ENCODE data around the gene SLC24A4.

The SLC24A4 gene

DNA sequence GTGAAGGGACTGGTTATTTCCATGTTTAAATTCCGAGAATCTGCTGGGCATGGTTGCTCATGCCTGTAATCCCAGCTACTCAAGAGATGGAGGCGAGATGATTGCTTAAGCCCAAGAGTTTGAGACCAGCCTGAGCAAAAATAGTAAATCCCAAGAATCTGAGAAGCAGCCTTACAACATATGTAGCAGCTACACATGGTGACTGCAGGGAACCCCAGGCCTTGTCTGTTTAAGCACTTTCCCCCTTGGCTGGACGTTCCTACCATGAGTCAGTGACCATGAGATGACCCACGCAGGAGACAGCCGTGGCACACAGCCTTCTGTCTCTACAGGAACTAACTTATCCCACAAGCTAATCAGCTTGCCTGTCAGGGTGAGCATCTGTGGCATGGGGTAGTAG, 5.5 kb upstream of the SLC24A4 start:
- peak; percentile 68 for DNase-seq

DNA sequence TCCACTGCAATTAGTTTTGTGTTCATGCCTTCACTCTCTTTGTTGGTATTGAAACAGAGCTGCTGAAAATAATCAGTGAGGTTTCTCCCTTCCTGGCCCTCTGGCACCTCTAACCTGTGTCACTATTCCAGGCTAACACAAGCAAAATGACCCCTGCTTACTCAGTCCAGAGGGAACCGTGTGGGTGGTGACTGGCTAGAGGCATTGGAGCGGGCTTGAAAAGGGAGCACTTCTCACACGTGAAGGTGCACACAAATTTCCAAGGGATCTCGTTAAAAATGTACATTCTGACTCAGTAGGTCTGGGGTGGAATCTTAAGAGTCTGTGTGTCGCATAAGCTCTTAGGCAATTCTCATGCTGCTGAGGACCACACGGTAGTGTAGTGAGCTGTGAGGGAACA, 1.3 kb upstream of the SLC24A4 start:
- DNase-seq: no peak

DNA sequence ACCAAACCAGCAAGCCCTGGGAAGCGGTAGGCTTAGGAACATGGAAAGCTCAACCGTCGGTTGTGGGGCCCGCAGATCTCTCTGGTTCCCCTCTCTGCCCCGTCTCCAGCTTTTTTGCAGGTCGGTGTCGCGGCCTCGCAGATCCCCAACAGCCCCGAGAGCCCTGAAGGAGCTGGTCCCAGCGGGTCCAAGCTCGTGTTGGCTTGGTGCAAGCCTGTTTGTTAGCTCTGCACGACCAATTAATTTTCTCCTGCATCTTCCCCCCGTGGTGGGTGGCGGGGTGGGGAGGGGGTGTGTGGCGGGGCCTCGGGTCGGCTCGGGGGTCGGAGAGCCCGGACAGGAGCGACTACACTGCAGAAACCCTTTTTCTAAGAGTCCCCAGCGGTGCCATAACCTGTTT, 449 bp upstream of the SLC24A4 start:
- no peak for DNase-seq

DNA sequence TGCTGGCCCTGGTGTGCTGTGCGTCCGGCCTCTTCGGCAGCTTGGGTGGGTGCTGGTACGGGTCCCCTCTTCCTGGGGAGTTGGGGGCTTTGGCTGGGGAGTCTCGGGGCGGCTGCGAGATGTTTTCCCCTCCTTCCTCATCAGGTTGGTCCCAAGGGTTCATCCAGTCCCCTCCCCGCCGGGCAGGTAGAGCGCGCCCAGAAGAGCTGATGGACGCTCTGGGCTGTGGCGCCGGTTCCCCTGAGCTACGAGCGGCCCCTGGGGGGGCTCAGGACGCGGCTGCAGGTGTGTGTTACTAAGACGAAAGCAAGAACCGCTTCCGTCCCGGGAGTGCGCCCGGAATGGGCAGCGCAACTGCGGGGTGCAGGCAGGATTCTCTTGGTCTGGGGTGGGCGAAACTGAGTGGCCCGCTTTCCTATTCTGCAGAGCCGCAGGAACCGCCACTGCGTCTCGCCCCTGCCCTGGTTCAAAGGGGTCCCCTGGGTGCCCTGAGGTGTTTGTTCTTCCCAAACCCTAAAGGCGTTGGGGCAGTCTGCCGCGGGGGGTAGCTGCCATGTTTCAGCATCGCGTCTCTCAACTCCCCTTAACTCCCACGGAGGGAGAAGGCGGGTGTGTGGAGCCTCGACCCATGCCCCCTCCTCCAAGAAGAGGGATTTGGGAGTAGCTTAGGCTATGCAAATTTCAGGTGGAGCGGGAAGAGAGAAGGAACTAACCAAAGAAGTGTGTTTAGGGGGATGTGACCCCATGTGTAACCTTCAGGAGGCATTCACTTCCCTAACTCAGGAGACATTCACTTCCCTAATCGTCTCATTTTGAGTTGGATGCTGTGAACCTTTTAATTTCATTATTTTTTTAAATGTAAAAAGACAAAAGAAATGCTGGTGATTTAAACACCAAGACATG, 1.2 kb downstream of the SLC24A4 start:
- DNase-seq: peak; percentile 14

DNA sequence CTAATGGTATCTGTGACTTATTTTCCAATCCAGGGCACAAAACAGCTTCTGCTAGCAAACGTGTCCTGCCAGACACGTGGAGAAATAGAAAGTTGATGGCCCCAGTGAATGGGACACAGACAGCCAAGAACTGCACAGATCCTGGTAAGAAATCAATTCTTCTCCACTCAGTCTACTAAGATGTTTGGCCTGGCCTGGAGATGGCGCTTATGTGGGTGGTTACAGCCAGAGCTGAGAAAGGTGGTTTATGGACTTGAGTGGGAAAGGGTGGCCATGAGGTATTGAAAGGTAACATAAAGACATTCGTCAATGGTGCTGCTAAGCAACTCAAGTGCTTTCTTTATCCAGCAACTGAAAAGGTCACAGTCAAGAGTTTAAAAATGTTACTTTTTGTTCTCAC, 2.9 kb downstream of the SLC24A4 start:
- DNase-seq: no peak

DNA sequence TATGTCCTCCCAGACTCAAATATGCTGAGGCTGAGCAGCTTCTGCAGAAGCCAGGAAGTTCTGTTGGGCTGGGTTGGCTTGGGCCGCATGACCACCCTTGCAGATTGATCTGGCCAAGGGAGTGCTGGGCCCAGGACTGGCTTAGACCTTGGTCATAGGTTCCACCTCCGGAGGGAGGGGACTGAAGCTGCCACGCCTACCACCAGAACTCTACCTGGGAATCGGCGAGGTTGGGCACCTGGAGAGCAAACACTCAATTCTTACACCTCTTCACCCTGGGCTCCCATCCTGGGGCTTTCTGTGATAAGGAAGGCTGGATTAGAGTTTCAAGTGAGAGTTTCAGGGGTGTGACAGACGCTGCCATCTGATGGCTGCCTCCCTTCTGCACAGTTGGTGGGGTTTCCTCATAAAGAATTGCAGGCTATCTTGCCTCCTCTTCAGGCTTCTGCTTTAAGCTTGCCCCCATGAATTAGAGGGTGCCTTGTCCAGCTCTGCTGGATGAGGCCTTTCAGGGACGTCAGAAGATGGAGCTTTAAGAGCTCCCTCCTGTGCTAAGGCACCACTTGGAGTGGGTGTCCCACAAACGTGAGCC, 5.8 kb downstream of the SLC24A4 start:
- no peak for DNase-seq

DNA sequence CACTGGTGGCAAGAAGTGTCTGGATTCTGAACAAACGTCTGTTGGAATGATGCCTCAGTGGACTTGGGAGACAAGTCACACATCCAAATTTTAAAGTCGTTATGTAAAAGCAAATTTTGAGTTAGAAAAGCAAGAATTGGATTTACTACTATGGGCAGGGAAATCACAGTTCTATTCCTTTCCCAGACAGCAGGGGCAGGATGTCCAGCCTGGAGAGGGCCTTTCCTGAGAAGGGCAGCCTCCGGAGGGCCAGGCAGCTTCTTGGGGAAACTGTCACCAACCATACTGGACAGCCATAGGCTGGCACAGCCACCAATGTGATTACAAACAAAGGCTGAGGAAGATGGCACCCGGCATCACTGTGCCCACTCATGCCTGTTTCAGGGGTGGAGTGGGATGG, 11.1 kb downstream of the SLC24A4 start:
- DNase-seq: no peak

DNA sequence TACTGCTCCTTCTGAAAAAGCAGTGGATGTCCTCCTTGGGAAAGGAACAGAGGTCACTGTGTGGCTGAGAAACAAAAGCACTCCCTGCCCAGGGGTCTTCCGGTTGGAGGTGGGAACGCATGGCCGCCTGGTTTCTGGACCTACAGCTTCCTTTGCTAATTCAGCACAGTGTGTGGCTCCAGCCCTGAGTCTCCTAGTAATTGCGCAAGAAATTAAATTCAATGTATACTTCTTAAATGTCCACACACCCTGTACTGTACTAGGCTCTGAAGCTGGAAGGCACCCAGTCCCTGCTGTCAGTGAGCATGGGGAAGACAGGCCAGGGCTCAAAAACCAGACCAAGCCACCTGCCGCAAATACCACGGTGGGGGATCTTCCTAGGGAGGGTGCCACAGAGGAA, 13.4 kb downstream of the SLC24A4 start:
- DNase-seq: peak; percentile 11

DNA sequence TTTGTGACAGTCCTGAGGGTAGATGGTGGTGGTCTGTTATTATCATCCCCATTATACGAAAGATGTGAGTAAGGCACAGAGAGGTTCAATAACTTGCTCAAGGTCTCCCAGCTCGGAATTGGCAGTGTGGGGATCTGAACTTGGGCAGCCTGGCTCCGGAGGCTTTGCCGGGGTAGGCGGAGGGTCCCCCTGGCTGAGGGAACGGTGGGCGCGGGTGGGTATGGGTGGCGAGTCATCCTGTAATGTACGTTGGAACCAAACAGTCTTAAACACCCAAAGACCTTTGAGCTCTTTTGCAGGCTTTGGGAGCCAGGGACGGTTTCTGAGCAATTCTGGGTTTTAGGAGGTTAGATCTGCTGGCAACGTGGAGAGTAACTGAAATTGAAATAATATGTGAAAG, 16.5 kb downstream of the SLC24A4 start:
- no peak for DNase-seq

DNA sequence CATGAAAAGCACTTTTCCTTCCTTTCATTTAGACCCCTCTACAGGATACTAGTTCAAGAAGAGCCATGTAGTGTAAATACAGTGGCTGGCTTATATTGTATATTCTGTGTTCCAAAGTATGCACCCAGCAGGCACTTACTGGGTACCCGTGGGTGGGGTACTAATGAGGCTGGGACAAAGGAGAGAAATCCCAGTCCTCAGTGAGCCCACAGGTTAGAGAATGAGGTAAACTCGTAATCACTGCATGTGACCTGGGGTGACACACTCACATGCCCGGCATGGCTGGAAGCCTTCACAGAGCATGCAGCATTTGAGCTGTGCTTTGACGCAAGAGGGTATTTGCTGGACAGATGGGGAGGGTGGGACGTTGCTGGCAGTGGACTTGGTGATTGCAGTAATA, 17.1 kb downstream of the SLC24A4 start:
- no peak for DNase-seq

DNA sequence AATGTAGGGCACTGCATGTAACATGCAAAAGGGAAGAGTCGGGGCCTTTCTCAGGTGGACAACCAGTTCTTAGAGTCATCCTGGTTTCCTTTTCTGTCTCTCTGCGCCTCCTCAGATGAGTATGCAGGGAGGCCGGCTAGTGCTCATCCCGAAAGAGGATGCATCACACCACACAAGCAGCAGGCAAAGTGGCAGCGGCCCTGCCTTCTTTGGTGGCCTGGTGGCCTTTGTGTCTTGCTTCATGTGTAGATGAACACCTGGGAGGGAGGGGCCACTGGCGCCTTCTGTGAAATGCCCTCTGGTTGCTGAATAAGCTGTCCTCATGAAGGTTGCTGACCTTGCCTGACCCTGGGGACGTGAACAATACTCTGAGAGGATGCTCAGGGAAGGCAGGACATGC, 18.0 kb downstream of the SLC24A4 start:
- DNase-seq: no peak

DNA sequence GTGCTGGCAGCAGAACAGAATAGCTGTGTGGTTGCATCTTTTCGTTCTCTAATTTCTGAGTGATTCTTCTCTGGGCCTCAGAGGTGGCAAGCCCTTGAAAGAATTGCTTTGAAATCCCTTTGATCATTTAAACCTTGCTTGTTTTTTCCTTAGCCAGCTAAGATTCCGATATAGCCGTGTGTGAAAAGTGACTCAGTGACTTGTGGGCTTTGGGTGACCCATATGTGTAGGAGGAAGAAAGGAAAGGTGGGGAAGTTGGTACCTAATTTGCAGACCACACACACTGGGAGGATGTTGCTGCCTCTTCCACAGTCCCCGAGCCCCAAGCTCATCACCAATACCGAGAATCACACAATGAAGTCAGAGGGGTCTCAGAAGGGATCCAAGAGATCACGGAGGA, 18.8 kb downstream of the SLC24A4 start:
- no peak for DNase-seq

DNA sequence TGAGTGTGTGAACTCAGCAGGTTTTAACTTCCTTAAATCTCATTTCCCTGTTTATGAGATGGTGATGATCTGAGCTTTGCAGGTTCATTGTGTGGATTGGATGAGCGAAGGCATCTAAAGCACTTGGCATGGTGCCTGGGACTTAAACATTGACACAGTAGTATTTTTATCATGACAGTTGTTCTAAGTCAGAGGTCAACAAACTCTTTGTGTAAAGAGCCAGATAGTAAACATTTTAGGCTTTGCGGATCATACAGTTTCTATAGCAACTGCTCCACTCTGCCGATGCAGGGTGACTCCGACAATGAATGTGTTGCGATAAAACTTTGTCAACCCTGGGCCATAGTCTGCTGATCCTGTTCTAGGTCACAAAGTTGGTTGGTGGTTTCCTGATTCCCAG, 25.2 kb downstream of the SLC24A4 start:
- DNase-seq: no peak

DNA sequence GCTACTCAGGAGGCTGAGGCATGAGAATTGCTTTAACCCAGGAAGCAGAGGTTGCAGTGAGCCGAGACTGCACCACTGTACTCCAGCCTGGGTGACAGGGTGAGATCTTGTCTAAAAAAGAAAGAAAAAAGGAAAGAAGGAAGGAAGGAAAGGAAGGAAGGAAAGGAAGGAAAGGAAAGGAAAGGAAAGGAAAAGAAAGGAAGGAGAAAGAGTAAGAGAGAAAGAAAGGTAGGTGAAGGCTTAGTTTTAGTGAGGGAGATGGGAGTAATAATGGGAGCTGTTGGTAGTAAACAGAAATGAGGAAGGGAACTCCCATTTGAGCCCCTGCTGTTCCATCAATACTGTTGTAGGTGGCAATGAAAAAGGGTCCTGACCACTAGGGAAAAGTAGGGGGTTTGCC, 28.8 kb downstream of the SLC24A4 start:
- DNase-seq: no peak

DNA sequence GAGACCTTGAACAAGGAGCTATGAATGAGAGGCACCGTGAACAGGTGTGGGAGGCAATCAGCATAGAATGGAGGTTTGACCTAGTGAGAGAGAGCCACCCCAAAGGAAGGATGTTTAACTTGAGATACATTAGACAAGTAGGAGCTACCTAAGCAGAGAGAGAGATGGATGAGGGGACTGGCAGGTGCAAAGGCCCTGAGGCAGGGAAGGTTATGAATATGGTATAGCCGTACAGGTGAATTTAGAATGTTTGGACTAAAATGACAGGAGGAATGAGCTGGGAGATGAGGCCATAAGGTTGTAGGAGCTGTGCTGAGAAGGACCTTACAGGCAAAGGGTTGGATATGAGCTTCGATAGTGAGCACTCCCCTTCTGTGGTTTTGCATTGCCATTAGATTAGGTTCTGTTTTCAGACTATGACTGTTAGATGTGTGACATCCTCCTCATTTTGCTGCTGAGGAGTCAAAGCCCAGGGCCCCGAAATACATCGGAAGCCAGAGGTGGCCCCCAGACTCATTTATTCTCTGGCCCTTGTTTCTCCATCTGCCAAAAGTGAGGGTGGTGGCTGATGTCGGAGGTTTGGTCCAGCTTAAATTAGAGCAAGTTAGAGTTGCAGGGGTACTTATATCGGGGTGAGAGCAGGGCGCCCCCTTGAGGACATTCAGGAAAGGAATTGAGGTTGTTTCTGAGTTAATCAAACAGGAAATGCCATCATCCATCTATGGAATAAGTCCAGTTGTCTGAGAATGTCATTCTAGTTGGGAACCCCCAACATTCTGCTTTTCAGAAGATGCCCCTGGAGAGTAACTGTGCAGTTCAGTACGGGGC, 29.4 kb downstream of the SLC24A4 start:
- DNase-seq: peak; percentile 39

DNA sequence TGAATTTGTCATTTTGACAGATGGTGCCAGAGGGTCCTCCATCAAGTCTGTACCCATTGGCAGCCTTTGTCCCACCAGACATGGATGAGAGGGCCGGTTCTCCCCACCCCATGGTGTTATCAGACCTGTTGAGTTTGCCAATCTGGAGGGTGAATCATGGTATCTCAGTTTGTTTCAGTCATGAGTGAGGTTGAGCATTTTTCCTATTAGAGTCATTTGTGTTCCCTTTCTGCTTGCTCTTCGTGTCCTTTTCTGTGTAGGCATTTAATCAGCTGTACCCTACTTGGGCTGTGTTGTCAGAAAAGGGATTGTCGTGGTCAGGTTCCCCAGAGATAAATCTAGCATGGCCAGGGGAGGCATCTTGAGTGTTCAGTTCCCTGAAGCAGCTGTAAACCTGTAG, 30.5 kb downstream of the SLC24A4 start:
- DNase-seq: no peak

DNA sequence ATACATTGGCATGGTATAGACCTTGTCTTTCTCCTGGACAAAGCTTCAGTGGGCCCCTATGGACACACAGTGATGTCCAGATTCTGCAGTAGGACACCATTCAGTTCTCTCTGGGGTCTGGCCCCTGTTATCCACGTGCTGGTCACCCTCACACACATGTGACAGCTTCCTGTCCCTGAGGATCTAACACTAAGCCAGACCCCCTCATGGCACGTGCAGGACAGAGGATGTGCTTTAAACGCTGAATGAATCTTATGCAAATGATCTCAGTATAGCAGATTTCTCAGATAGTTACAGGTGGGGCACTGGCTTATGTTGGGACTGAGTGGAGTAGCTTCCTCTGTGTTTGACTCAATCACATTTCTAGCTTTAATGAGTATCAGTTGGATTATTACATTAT, 33.7 kb downstream of the SLC24A4 start:
- no peak for DNase-seq

DNA sequence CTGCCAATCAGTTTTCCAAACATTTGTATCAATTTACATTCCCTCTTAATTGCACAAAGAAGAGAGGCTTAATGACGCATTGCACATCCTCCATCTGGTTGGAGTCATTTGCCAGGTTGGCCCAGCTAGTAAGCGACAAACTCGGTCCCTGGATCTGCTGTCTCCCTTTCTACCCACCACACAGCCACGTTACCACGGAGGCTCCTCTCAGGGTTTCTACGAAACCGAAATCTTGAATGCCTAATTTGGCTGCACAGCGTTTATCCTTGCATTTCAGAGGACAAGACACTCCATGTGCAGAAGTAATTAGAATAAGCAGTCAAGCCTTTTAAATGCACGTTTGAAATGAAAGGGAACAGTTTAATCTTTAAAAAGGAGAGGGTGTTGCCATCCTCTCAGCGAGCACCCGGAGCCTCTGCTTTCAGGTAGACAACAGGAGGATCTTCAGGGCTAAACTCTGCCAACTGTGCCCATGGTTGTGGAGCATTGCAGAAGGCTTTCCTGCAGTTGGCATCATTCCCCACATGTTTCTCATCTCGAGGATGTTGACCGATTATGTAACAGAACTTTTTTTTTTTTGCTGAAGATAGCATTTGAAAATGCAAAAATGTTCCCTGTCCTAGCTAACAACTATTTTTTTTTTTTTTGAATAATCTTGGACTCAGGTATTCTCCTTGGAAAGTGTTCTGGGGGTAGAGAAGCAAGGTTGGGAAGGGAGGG, 37.8 kb downstream of the SLC24A4 start:
- DNase-seq: no peak

DNA sequence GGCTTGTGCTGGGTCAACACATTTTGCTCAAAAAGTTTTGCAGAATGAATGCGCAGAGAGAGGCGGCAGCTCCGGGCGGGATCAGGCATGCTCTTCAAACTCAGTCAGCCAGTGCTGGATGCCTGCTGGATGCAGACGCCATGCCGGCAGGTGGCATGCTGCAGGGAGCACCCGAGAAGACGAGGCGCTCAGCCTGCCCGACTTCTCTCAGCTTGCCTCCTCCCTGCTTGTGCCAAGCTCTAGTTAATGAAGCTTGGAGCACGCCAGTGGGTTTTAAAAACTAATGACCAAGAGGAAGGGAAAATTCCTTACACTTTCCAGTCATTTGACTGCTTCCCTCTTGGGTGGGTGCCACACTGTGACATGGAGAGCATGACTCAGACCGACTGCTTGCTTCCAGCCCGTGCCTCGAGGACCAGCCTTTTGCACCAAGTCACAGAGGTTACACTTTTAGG, 39.8 kb downstream of the SLC24A4 start:
- DNase-seq: no peak

DNA sequence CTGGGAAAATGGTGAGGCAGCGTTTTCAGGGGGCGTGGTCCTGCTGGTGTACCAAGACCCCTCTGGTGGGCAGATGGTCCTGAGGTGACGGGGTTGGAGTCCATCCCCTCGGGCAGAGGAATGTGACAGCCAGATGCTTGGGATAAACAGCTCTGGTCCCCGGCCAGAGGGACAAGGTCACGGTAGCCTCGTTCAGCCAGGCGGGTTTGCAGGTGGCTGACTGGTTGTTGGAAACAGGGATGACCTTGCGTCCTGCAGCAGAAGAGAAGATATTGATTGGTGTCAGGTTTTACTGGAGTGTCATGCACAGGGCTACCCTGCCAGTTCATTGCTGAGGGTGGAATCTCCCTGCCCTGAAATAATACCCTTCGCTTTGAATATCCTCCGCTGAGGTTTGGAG, 43.3 kb downstream of the SLC24A4 start:
- no peak for DNase-seq

DNA sequence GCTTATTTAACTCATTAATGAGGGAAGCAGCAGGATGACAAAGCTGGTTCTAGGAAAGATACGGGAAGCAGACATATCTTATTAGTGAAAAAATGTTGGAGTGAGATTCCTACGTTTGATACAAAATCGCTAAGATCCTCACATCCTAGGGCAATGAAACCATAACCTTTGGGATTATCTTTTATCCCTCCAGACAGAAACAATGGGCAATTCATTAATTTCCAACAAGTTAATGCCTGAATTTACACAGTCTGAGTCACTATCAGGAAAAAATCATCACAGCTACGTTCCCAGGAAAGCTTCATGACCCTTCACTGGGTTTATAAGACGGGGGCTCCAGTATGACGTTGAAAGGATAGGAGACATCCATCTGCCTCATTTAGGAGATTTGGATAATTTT, 45.0 kb downstream of the SLC24A4 start:
- no peak for DNase-seq

DNA sequence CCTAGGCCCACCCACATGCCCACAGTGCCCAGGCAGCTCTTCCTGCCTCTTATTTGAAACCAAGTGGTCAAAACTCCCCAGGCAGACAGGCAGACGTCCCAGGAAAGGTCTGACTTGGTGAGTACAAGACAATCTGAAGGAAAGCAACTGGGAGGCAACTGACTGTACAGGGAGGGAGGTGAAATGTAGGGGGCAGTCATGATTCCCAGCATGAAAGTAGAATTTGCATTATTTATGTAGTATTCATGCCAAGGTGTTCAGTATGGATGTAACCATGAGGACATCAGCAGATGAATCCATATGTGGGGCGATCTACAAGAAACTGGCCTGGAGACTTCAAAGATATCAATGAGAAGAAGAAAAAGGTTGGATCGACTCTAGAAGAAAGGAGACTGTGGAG, 46.1 kb downstream of the SLC24A4 start:
- DNase-seq: no peak

DNA sequence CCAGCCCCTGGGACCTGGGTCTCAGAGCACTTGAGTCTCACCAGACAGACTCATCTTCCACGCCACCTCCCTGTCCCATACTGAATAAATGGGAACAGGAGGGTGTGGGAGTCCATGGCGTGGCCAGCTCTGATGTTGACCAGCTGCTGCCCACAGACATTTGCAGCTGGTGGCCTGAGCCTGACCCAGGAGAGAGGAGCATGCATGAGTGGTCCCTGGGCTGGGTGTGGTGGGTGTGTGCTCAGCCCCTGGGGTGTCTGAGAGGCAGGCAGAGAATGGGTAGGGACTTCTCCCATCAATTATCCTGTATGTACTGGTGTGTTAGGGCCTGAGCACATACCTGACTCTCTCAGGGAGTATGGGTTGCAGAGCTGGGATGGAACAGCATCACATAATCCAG, 49.3 kb downstream of the SLC24A4 start:
- no peak for DNase-seq
